ENCODE results near the gene RAPGEF5.

Gene RAPGEF5

DNA sequence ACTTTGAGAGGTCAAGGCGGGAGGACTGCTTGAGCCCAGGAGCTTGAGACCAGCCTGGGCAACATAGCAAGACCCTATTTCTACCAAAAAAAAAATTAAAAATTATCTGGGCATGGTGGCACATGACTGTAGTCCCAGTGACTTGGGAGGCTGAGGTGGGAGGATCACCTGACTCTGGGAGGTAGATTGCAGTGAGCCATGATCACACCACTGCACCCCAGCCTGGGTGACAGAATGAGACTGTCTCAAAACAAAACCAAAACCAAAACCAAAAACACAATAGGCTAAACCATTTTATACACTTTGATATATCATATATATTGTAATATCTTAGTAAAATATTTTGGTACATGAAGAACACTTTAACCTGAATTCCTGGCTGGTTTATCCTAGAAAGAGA is 101.6 kb downstream of the RAPGEF5 start:
- TF ChIP-seq, protein P1, sequence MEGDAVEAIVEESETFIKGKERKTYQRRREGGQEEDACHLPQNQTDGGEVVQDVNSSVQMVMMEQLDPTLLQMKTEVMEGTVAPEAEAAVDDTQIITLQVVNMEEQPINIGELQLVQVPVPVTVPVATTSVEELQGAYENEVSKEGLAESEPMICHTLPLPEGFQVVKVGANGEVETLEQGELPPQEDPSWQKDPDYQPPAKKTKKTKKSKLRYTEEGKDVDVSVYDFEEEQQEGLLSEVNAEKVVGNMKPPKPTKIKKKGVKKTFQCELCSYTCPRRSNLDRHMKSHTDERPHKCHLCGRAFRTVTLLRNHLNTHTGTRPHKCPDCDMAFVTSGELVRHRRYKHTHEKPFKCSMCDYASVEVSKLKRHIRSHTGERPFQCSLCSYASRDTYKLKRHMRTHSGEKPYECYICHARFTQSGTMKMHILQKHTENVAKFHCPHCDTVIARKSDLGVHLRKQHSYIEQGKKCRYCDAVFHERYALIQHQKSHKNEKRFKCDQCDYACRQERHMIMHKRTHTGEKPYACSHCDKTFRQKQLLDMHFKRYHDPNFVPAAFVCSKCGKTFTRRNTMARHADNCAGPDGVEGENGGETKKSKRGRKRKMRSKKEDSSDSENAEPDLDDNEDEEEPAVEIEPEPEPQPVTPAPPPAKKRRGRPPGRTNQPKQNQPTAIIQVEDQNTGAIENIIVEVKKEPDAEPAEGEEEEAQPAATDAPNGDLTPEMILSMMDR (conservative IDR thresholded peaks at IDR 0.05; ENCODE audit: control insufficient read depth, insufficient read depth, low read depth, low read length) = no peak
- DNase-seq (ENCODE audit: low read depth) = no peak
- H3K4me3 ChIP-seq (ENCODE audit: control insufficient read depth, low read depth, low read length) = no peak overlapping the region

GRCh38 chr7:22252936-22253536 is 103.9 kb downstream of the RAPGEF5 start:
- TF ChIP-seq, protein P1 (conservative IDR thresholded peaks at IDR 0.05; ENCODE audit: control insufficient read depth, insufficient read depth, low read depth, low read length) = no peak
- DNase-seq (ENCODE audit: low read depth) = no peak
- no peak overlapping the region for H3K4me3 ChIP-seq (ENCODE audit: control insufficient read depth, low read depth, low read length)

DNA sequence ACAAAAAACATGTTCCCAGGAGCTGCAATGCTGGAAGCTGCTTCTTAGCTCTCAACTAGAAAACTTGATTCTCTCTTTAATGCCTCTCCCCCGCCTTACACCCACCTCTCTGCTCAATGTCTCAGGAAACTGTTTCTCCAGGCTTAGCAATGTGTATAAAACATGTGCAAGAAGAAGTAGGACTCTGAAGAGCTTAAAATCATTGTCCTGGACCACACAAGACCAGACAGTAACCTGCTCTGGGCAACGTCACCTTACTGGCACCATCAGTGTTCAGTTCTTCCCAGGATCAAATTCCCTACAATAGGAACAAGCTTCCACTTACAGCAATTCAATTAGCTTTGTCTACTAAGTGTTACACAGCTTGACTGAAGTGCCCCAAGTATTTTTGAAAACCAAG is 104.9 kb downstream of the RAPGEF5 start:
- no peak overlapping the region for H3K4me3 ChIP-seq (ENCODE audit: control insufficient read depth, low read depth, low read length)
- DNase-seq (ENCODE audit: low read depth) = no peak
- TF ChIP-seq, protein P1 (conservative IDR thresholded peaks at IDR 0.05; ENCODE audit: control insufficient read depth, insufficient read depth, low read depth, low read length) = no peak

DNA sequence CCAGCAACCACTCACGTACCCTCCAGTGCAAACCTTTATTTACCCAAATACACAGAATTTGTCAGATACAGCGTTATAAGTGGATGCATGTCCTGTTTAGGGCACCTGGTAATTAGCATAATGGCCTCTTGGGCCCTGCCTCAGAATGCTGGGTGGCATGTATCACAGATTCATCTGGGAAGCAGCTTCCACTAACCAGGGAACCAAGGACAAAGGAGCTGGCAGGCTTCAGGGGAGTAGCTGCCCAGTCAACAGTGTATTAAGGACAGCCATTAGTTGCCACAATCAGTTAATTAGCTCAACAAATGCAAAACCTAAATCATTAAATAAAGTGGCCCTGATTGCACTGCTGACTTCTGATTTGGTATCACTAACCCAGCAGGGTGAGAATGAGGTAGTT is 105.7 kb downstream of the RAPGEF5 start:
- TF ChIP-seq, protein P1 (conservative IDR thresholded peaks at IDR 0.05; ENCODE audit: control insufficient read depth, insufficient read depth, low read depth, low read length) = no peak
- DNase-seq (ENCODE audit: low read depth) = no peak
- no peak overlapping the region for H3K4me3 ChIP-seq (ENCODE audit: control insufficient read depth, low read depth, low read length)

- no peak for DNase-seq (ENCODE audit: low read depth)
- TF ChIP-seq, protein P1 (conservative IDR thresholded peaks at IDR 0.05; ENCODE audit: control insufficient read depth, insufficient read depth, low read depth, low read length) = no peak
- H3K4me3 ChIP-seq (ENCODE audit: control insufficient read depth, low read depth, low read length) = no peak overlapping the region
Measured at GRCh38 chr7:22250390-22250789, 106.6 kb downstream of the RAPGEF5 start.

DNA sequence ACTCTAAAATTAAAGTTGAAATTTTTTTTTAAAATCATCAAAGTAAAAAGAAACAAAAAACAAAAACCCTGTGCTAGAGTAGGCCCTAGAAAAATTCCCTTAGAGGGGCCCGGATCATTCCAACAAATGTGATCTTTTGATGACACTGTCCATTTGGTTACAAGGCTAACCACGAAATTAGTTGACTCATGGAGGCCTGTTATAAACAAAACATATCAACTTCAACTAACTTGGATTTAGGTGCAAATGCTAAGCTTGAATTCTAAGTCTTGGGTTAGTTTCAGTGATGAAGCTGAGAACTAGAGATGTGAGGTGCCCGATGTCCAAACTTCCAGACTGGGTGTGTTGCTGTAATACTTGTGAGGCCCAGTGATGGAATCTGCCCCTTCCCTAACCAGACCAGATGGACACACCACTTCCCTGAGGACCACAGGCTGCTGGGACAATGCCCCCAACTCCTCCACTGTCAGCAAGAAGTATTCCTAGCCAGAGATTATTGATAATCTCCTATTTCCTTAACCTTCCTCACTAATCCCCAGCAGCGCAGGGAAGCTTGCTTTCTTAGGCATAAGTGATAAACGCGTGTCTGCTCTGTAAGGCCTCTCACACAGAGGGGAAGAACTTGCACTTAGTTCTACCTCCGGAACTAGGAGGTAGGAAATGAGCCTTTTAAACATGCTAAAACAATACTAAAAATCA is 108.7 kb downstream of the RAPGEF5 start:
- H3K4me3 ChIP-seq (ENCODE audit: control insufficient read depth, low read depth, low read length) = no peak overlapping the region
- TF ChIP-seq, protein P1 (conservative IDR thresholded peaks at IDR 0.05; ENCODE audit: control insufficient read depth, insufficient read depth, low read depth, low read length) = no peak
- DNase-seq (ENCODE audit: low read depth) = peak; percentile 7
